Activated T-cell treated with anti-CD3 and anti-CD28 coated beads for 1 hour (primary cell): Measurements from ENCODE around the gene SPATA2L.
"Not testable (repeated sequence)": the region's sequence is repeated elsewhere in the genome, so short reads cannot be mapped to it uniquely, and the experiment has no call there.

ENCODE experiments used
- DNase-seq: peaks from one replicate; pipeline ENCODE4 v3.0.0-alpha.2; 2020; ENCODE audit warnings: low read depth

SPATA2L gene

DNA sequence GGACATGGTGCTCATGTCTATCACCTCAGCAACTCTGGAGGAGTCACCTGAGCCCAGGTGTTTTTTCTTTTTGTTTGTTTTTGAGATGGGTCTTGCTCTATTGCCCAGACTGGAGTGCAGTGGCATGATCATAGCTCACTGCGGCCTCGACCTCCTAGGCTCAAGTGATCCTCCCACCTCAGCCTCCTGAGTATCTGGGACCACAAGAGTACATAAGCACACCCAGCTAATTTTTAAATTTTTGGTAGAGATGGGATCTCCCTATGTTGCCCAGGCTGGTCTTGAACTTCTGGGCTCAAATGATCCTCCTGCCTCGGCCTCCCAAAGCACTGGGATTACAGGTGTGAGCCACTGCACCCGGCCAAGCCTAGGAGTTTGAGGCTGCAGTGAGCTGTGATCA is 11.9 kb downstream of the SPATA2L start:
- not testable (repeated sequence) for DNase-seq

- DNase-seq = no peak
These were observed 12.4 kb downstream of the SPATA2L start for GRCh38 chr16:89689142-89689541.

DNA sequence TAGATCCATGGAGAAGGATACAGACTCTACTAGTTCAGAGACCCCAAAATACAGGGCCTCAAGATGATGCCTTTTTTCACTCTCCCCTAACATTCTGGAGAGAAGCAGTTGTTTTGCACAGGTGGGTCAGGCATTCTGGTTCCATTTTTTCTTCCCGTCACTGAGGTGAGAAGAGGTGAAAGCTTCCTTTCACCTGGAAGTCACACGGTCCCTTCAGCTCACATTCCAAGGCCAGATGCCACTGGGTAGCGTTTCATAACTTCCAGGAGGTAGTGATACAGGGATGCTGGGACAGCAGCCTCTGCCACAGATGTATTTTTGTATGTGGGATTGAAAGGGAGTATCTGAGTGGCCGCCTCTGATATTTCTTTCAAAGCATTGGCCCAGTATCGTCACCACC is 13.1 kb downstream of the SPATA2L start:
- DNase-seq = no peak

GRCh38 chr16:89687092-89687940 is 14.2 kb downstream of the SPATA2L start:
- DNase-seq = no peak

DNA sequence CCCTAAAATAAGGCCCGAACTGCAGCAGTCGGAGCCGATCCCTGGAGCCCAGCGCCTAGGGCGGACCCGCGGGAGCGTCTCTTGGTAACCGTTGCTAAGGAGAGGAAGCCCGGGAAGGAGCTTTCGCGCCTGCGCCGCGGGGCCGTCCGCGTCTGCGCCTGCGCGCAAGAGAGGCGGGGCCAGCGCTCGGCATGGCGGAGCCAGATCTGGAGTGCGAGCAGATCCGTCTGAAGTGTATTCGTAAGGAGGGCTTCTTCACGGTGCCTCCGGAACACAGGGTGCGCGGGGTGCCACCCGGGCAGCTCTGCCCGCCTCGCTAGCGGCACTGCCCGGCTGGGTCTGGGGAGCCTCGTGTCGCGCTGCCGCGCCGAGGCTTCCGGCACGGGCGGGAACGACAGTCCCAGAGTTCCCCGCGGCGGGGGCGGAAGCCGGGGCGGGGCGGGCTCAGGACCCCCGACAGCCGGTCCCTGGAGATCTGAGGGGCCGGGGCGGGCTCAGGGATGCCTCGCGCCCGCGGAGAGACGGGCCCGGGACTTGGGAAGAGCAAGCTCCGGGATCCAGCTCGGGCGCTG is 14.9 kb downstream of the SPATA2L start, which contains the start of gene CDK10:
Gene CDK10, plus strand, starts transcription at position 170 of the 572 bp plus-strand sequence. Its CDS starts 22 bp downstream, at position 192.
- DNase-seq = peak; percentile 87

GRCh38 chr16:89685916-89686315 is 15.6 kb downstream of the SPATA2L start:
- DNase-seq = no peak

DNA sequence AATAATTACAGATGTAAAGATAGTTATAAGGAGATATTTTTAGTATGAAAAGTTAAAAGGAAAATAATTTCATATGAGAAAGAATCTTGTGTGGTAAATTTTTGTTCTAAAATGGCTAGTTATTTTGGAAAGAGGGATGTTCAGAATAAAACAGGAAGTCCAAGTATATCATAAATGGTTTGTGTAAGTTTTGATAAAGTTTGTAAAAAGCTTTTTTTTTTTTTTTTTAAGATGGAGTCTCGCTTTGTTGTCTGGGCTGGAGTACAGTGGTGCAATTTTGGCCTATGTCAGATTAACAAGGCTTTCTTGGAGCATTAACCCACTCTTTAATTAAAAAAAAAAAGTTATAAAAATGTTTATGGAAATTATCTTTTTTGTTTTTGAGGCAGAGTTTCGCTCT is 23.2 kb downstream of the SPATA2L start:
- no peak for DNase-seq

DNA sequence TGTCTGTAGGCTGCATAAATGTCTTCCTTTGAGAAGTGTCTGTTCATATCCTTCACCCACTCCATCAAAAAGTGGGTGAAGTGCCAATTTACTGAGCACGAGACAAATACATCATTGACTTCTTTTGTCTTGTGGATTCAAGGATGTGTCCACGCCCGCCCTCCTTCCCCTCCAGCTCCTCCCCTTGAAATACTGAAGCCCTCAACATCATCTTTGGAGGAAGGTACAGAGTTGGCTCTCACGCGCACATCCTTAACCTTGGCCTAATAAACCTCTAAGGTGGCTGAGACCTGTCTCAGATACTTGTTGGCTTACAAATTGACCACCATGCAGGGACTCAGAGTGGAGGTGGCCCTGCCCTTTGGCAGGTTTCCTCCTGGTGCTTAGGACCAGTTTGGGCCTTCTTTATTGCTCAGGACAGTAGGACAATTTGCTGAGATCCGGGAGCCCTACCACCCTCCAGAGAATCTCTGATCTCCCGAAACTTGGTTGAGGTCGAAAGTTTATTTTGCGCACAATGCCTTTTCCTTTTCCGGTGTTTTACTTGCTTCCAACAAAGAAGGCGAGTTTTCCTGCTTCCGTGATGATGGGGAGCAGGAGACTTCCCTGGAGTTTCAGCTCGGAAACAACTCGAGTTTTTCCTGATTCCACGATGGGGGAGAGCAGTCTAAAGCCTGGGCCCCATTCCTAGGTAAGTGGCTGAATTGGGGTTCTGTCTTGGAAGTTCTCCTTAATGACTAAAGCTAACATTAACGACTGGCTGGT is 29.1 kb downstream of the SPATA2L start:
- DNase-seq = no peak

DNA sequence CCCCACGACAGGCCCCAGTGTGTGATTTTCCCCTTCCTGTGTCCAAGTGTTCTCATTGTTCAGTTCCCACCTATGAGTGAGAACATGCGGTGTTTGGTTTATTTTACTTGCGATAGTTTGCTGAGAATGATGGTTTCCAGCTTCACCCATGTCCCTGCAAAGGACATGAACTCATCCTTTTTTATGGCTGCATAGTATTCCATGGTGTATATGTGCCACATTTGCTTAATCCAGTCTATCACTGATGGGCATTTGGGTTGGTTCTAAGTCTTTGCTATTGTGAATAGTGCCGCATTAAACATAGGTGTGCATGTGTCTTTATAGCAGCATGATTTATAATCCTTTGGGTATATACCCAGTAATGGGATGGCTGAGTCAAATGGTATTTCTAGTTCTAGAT is 29.9 kb downstream of the SPATA2L start:
- not testable (repeated sequence) for DNase-seq

DNA sequence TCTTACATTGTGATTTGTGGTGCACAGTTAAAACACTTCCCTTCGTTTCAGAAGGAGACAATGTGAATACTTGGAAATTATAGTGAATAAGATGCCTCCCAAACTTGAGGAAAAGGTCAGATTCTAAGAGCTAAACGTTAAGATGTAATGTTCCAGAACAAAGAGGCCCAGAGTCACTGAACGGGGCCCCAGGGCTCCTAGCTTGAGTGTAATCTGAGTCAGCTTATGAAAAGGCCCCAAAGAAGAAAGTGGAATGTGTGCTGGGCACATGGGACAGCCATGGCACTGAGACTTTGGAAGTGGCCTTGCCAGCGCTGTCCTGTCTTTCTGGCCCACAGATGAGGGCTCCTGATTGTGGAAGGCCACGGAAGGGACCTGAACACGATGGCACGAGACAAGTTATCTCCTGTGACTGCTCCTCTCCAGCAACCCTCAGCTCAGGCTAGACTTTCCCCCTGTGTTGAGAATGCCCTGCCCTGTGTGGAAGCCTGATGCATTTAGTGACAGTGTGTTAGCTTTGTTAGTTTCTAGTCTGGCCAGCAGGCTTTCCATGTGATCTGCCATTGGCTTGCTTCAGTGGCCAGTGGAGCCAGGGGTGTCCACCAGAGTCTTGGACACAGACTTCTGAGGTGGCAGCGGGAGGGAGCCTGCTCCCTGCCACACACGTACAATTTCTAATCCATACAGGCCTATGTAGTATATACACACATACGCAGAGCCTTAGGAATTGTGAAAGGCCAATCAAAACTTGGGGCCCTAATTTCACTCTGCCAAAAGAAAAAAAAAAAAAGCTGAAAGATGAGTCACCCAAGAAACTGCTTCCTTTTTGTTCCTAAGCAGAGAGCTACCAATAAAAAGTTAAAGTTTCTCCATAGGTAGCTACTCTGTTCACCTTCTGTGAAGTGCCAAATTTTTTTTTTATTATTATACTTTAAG is 30.7 kb downstream of the SPATA2L start:
- DNase-seq = no peak

GRCh38 chr16:89669755-89670154 is 31.8 kb downstream of the SPATA2L start:
- DNase-seq = no peak

DNA sequence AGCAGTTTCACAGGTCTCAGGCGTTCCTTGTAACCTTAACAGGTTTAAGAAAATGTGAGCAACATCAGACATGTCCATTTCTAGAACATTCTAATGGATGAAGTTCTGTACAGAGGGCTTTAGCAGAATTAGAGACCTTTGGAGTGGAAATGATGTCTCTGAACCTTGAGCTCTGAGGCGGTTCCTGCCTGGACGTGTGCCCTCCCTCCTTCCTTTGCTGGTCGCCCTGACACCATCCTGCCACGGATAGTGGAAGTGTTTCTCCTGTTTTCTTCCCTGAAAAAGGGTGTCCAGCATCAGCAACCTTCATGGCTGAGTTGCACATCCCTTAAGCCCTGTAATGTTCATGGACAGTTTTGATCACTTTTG is 32.7 kb downstream of the SPATA2L start:
- no peak for DNase-seq

DNA sequence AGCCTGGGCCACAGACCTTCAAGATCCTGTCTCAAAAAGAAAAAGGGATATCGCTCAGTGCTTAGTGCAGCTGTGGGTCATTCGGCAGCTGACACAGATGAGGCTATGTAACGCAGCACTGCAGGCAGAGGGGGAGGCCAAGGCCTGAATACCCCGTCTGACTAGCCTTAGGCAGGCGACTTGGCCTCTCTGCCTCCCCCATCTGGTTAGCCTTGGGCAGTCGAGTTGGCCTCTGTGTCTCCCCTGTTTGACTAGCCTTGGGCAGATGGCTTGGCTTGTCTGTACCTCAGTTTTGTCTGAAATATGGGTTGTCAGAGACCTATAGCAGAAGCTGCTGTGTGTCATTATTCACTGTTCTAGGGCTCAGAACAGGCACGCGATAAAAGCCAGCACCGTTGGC is 33.9 kb downstream of the SPATA2L start:
- no peak for DNase-seq

GRCh38 chr16:89667000-89667399 is 34.5 kb downstream of the SPATA2L start:
- not testable (repeated sequence) for DNase-seq

DNA sequence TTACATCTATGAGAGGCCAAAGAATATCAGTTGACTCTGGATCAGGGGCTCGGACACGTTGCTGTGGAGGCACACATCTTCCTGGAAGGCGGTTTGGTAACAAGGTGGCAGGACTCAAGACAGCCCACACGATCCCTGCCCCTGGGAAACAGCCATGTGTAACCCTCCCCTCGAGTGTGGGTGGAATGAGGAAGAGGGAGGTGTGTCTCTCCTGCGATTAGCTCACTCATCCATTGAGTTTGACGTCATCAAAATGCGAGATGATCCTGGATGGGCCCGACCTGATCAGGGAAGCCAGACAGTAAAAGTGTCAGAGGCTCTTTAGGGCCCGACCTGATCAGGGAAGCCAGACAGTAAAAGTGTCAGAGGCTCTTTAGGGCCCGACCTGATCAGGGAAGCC is 37.3 kb downstream of the SPATA2L start:
- DNase-seq = not testable (repeated sequence)

DNA sequence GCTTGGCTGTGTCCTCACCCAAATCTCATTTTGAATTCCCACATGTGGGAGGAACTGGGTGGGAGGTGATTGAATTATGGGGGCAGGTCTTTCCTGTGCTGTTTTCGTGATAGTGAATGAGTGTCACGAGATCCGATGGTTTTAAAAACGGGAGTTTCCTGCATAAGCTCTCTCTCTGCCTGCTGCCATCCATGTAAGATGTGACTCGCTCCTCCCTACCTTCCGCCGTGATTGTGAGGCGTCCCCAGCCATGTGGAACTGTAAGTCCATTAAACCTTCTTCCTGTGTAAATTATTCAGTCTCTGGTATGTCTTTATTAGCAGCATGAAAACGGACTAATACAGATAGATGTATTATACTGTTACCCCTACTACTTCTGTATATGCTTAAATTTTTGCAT is 40.3 kb downstream of the SPATA2L start:
- DNase-seq = no peak

- DNase-seq = no peak
These were observed 41.4 kb downstream of the SPATA2L start for GRCh38 chr16:89660146-89660545.

- DNase-seq = no peak
These were observed 43.2 kb downstream of the SPATA2L start for GRCh38 chr16:89658221-89658879.

DNA sequence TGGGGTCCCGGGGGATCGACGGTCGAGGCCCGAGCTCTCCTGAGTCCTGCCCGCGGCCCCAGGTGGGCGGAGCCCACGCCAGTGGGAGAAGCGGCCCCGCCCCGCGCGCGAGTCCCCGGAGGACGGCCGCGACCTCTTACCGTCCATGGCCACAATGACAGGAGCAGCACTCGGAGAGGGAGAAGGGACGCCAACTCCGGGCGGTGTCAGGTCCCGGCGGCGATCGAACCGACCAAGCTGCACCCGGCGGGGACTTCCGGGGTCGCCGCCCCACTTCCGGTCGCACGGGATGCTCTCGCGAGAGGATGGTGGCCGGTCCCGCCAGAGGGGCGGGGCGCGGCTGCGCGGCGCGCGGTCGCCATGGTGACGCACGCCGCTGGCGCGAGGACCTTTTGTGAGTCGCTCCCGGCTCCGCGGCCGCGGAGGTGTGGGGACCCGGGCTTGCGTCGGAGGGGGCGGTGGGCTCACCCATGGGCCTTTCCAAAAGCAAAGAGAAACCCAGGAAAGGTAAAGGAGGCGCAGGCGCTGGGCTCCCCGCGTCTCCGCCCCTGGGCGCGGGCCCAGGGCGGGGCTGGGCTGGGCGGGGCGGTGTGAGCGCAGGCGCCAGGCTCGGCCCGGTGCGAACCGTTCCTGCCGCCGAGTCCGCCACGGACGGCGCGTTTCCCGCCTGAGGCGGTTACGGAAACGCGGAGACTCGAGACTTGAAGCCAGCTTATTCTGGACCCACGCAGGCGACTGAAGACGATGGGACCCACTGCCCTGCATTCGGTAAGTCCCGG is 43.9 kb downstream of the SPATA2L start, which contains the start of the genes CHMP1A and SPATA33:
Gene CHMP1A, minus strand, starts transcription at position 267 of the 779 bp plus-strand sequence. Its CDS starts 120 bp downstream, at position 147.
Gene SPATA33, plus strand, starts transcription at position 395 of the 779 bp plus-strand sequence. Its CDS starts 76 bp downstream, at position 471.
- DNase-seq = peak; percentile 89
